ENCODE results near the gene ARL5C. TPM values are rescaled to one million over a fixed set of nuclear protein-coding genes. Genes with fewer than 3 reads are reported as not detected.

Gene ARL5C
- total RNA-seq, 1 donor, result not detected

DNA sequence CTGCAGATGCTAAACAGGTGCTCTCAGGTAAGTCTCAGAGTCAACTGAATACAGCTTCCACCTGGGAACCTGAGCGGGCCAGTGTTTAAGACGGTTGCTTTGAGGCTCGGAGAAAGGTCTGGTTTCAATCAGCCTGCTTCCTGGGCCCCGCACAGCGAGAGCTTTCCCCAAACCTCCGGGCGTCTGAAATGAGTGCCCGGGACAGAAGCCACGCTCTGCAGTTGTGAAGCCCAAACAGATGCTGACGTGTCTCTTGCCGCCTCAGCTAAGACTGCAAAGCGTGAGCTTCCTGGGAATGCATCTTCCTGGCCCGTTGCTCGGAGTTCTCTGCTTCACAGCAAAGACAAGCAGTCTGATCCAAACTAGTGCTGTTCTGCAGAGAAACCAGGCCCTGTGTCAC, 51.2 kb downstream of the ARL5C start:
- TF ChIP-seq, protein P1, sequence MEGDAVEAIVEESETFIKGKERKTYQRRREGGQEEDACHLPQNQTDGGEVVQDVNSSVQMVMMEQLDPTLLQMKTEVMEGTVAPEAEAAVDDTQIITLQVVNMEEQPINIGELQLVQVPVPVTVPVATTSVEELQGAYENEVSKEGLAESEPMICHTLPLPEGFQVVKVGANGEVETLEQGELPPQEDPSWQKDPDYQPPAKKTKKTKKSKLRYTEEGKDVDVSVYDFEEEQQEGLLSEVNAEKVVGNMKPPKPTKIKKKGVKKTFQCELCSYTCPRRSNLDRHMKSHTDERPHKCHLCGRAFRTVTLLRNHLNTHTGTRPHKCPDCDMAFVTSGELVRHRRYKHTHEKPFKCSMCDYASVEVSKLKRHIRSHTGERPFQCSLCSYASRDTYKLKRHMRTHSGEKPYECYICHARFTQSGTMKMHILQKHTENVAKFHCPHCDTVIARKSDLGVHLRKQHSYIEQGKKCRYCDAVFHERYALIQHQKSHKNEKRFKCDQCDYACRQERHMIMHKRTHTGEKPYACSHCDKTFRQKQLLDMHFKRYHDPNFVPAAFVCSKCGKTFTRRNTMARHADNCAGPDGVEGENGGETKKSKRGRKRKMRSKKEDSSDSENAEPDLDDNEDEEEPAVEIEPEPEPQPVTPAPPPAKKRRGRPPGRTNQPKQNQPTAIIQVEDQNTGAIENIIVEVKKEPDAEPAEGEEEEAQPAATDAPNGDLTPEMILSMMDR (IDR thresholded peaks at IDR 0.05; ENCODE audit: insufficient read depth, low read depth, low read length), result no peak
- peak; percentile 71 for DNase-seq (ENCODE audit: low read depth)
- no peak overlapping the region for H3K4me3 ChIP-seq (ENCODE audit: low read depth, low read length)

DNA sequence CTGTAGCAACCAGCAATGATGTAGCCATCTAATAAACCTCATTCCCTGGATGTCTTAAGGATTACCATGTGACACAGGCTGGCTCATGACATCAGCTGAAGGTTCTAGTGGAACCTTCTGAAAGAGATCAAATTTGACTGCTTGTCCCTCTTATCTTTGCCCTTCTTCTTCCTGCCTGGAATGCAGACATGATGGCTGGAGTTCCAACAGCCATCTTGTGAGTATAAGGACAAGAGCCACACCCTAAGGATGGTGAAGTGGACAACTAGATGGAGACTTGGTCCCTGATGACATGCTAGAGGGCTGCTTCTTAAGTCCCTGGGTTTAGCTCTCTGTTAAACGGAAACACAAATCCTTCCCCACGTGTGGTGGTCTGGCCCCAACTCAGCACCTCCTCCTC, 52.1 kb downstream of the ARL5C start:
- no peak for DNase-seq (ENCODE audit: low read depth)
- TF ChIP-seq, protein P1 (IDR thresholded peaks at IDR 0.05; ENCODE audit: insufficient read depth, low read depth, low read length), result no peak
- no peak overlapping the region for H3K4me3 ChIP-seq (ENCODE audit: low read depth, low read length)

DNA sequence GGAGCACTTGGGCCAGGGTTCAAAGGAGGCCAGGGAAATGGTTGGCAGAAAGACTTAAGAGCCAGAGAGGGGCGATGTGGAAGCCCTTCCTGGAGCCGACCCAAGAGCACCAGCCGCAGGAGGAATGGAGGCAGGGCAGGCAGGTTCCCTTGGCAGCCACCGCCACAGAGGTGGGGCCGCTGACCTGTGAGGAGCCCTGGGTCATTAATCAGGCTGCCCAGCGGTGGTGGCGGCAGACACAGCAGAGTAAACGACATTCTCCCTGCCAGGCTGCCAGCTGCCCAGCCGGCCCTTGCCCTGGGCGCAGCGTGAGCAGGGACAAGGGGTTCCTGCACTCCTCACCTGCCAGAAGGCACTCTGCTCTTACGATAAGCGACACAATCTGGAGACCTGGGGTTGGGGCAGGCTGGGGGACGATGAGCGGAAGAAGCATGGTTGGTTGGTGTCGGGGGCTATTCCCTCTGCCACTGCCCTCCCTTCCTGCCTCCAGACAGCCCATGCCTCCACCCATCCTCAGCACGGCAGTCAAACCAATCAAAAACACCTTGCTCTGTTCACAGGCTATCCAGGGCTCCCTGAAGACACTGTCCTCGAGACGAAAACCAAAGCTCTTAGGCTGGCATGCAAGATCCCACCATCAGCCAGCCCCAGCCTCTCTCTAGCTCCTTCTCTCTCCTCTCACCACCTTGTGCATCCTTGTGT, 55.4 kb downstream of the ARL5C start:
- H3K4me3 ChIP-seq (ENCODE audit: low read depth, low read length), result no peak overlapping the region
- no peak for DNase-seq (ENCODE audit: low read depth)
- TF ChIP-seq, protein P1 (IDR thresholded peaks at IDR 0.05; ENCODE audit: insufficient read depth, low read depth, low read length), result no peak

DNA sequence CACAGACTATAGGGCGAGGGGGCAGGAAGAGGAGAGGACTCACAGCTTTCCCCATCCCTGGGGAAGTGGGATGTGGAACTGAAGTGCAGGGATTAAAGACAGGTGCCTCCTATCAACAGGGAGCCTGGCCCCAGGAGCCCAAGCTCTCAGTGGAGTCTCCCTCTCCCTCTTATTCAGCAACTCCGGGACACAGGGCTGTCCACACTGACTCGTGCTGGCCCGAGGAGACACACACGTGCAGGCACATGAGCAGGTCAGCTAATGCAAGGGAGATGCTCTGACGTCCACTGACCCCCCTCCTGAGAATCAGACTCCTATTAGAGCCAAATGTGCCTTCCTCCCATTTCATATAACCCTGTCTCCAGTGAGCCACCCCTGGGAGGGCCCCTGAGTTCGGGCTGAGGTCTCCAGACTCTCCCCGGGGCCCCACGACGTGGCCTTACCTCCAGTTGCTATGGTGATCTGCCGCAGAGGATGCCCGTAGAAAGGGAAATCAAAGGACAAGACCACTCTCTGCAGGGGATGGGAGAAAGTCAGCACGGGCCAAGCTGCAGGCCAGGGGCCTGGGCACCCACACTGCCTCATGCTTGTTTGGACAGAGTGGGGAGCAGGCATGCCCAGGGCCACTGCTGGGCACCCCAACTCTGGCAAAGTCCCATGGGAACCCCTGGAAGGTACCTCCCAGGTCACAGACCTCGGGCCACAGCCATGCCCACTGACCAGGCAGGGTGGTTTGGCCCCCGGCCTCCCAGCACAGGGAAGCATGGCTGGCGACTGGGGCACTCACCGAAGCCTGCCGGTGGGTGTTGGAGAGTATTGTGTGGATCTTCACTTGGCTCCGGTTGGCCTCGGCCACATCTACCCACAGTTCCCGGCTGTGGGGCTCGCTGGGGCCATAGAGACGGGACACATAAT, 57.2 kb downstream of the ARL5C start:
- no peak for DNase-seq (ENCODE audit: low read depth)
- TF ChIP-seq, protein P1 (IDR thresholded peaks at IDR 0.05; ENCODE audit: insufficient read depth, low read depth, low read length), result no peak
- no peak overlapping the region for H3K4me3 ChIP-seq (ENCODE audit: low read depth, low read length)

DNA sequence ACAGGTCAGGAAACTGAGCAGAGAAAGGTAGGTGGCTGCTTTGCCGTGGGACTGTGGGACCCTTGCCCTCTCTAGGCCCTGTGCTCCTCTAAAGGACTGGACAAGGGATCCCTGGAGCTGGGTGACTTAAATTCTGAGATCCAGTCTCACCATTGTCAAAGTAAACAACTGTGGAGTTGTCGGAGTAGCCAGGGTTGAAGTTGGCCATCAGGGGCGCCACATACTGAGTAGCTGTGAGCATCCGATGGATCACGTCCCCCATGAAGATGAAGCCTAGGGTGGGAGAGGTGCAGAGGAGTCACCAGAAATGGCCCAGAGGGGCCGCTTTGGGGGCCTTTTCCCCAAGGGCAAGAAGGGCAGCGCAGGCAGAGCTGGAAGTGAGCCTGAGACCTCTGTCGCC, 58.0 kb downstream of the ARL5C start:
- DNase-seq (ENCODE audit: low read depth), result no peak
- no peak overlapping the region for H3K4me3 ChIP-seq (ENCODE audit: low read depth, low read length)
- TF ChIP-seq, protein P1 (IDR thresholded peaks at IDR 0.05; ENCODE audit: insufficient read depth, low read depth, low read length), result no peak

DNA sequence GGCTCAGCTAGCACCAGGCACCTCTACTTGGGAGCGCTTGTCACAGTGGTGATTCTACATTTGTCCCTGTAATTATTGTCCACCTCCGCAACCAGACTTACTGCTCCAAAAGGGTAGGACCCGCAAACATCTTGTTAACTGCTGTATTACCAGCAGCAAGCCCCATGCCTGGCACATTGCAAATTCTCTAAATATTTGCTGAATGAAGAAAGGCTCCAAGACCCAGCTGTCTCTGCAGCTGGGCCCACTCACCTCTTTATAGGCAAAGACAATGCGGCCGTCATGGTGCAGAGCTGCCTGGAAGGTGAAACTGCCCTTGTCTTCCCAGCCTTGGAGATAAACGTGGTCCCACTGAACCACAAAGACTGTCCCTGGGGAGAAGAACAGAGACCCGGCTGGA, 58.8 kb downstream of the ARL5C start:
- TF ChIP-seq, protein P1 (IDR thresholded peaks at IDR 0.05; ENCODE audit: insufficient read depth, low read depth, low read length), result no peak
- DNase-seq (ENCODE audit: low read depth), result no peak
- H3K4me3 ChIP-seq (ENCODE audit: low read depth, low read length), result no peak overlapping the region

Other genes with a start within 250 kb of the ARL5C start
- gene FBXO47, start 198.8 kb downstream of the ARL5C start, total RNA-seq, result under 0.01 TPM in 1 of 2 replicates, not detected in the other
- 0.43 and 0.64 TPM in 2 replicates for gene PLXDC1, start 14.5 kb downstream of the ARL5C start, total RNA-seq
- 7.7 and 7.8 TPM in 2 replicates for gene CACNB1, start 31.5 kb upstream of the ARL5C start, total RNA-seq
- gene RPL19, start 34.1 kb upstream of the ARL5C start, total RNA-seq, result 1,210 and 1,346 TPM in 2 replicates
- under 0.01 TPM in 1 of 2 replicates, not detected in the other for gene STAC2, start 59.8 kb upstream of the ARL5C start, total RNA-seq
- gene FBXL20, start 235.5 kb upstream of the ARL5C start, total RNA-seq, result 10.6 and 16.0 TPM in 2 replicates